DOHH2 (cell line): Measurements from ENCODE around the gene COX11.

Source experiments
- CTCF ChIP-seq: fragments of 200-600 bp; sonication (generic); IDR thresholded peaks from one replicate; pipeline ENCODE4 v1.5.1; 2014; ENCODE audit warnings: antibody characterized with exemption, mild to moderate bottlenecking, low read depth, low read length; ENCODE audit not compliant: poor library complexity, severe bottlenecking
- EZH2phosphoT487 ChIP-seq: fragments of 200-600 bp; sonication (generic); IDR thresholded peaks from 2 replicates; pipeline ENCODE4 v1.6.1; 2017; ENCODE audit warnings: borderline replicate concordance, mild to moderate bottlenecking, antibody characterized with exemption, low read length, moderate library complexity, mixed read lengths

- TF ChIP-seq CTCF (no peak), EZH2phosphoT487 (no peak)
Observed at GRCh38 chr17:54947396-54947795, 21.1 kb downstream of the COX11 start.
